ENCODE data around the gene SLC17A1. TPM values are rescaled to one million over a fixed set of nuclear protein-coding genes. Genes with fewer than 3 reads are reported as not detected.

Gene SLC17A1, protein sequence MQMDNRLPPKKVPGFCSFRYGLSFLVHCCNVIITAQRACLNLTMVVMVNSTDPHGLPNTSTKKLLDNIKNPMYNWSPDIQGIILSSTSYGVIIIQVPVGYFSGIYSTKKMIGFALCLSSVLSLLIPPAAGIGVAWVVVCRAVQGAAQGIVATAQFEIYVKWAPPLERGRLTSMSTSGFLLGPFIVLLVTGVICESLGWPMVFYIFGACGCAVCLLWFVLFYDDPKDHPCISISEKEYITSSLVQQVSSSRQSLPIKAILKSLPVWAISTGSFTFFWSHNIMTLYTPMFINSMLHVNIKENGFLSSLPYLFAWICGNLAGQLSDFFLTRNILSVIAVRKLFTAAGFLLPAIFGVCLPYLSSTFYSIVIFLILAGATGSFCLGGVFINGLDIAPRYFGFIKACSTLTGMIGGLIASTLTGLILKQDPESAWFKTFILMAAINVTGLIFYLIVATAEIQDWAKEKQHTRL
- total RNA-seq, result not detected
- long read RNA-seq, result 0 reads

DNA sequence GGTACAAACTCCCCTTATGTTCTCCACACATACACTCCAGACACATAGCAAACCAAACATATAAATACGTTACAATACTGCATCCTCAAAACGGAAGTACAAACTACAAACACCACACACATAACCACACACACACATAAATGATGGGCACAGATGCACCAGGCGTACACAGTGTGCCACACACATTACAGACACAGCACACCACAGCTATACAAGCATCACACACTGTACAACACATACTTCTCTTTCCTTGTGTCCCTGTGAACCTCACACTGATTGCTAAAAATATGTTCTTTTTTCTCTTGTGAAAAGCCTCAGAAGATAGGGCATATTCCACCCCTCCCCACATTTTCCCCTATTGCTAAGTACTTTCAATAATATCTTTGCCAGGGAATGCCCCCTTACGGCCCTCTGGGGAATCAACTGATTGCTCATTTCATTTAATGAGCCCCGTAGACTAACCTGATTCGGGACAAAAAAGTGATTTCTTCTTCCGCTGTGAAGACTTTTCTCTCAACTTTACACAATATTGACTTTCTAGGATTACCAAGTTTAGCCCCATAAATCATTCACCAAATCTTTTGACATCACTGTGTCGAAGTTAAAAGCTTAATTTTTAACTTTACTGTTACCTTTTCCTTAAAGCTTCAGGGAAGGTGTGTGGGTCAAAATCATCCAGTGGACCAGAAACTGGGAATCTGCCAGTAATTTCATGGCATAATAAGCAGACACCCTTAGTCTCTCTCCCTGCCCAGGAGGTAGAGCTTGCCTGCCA, at the start of gene SLC17A1:
Gene SLC17A1 (minus strand): TSS at position 521 of the 775 bp plus-strand sequence. CDS start 1,495 bp downstream, outside the sequence.
- DNase-seq, result no peak
- Histone ChIP-seq H3K9me3 (replicated peaks) (no peaks in the 10 kb centered on the region), H3K36me3 (no peaks in the 10 kb centered on the region), H3K4me1 (no peaks in the 10 kb centered on the region), H3K27ac (replicated peaks) (no peak within 1 kb of the TSS), H3K27me3 (ENCODE audit: low read depth) (peaks cover 24% of the 10 kb centered on the region), H3K4me3 (no peak within 1 kb of the TSS)
- TF ChIP-seq, protein P1, sequence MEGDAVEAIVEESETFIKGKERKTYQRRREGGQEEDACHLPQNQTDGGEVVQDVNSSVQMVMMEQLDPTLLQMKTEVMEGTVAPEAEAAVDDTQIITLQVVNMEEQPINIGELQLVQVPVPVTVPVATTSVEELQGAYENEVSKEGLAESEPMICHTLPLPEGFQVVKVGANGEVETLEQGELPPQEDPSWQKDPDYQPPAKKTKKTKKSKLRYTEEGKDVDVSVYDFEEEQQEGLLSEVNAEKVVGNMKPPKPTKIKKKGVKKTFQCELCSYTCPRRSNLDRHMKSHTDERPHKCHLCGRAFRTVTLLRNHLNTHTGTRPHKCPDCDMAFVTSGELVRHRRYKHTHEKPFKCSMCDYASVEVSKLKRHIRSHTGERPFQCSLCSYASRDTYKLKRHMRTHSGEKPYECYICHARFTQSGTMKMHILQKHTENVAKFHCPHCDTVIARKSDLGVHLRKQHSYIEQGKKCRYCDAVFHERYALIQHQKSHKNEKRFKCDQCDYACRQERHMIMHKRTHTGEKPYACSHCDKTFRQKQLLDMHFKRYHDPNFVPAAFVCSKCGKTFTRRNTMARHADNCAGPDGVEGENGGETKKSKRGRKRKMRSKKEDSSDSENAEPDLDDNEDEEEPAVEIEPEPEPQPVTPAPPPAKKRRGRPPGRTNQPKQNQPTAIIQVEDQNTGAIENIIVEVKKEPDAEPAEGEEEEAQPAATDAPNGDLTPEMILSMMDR (IDR thresholded peaks at IDR 0.05; ENCODE audit: borderline replicate concordance), result no peak
- intact Hi-C loops (cut with micrococcal nuclease), result no loop called here

DNA sequence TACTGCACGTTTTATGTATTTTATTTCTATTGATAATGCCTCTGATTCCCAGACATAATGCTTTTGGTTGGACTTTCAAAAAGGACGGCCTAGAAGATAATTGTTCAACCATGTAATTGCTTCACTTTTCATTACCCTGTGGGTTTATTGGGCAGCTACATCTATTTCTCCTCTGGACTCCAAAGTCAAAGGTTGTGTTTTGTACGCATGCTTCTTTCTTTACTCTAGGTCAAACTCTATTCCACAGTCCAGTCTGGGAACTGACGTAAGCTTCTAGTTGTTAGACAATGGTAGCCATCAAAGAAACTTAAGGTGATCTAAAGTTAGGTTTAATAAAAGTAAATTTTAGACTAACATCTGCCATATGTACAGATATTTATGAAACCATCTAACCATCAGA, 48.7 kb upstream of the SLC17A1 start:
- intact Hi-C loops (cut with micrococcal nuclease), result no loop called here
- Histone ChIP-seq H3K4me3 (no peak overlapping the region), H3K36me3 (no peaks in the 10 kb centered on the region), H3K4me1 (no peaks in the 10 kb centered on the region), H3K27me3 (ENCODE audit: low read depth) (peaks cover 20% of the 10 kb centered on the region), H3K27ac (replicated peaks) (no peak overlapping the region), H3K9me3 (replicated peaks) (no peaks in the 10 kb centered on the region)
- TF ChIP-seq, protein P1 (IDR thresholded peaks at IDR 0.05; ENCODE audit: borderline replicate concordance), result no peak
- DNase-seq, result no peak

DNA sequence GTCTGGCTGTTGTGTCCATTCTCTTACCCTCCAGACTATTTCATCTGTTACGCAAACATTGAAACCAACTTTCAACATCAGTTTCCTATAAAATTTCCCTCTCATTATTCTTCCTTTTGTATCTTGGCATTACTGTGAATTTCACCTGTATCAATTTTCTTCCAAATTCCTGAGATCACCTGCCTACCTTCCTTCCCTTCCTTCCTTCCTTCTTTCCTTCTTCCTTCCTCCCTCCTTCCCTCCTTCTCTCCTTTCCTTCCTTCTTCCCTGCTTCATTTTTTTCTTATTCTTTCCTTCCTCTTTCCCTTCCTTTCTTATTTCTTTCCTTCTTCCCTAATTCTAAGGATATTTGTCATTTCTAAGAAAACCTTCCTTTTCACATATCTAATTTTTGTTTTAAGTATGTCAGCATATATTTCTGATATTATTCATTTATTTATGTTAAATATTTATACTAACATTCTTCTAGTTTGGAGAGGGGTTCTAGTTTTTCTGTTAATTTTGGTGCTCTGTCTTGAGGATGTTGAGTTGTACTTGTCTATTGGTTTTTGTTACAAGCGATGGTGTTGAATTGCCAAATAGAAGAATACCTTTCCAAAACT, 47.0 kb upstream of the SLC17A1 start:
- TF ChIP-seq, protein P1 (IDR thresholded peaks at IDR 0.05; ENCODE audit: borderline replicate concordance), result no peak
- intact Hi-C loops (cut with micrococcal nuclease), result no loop called here
- Histone ChIP-seq H3K4me1 (no peaks in the 10 kb centered on the region), H3K4me3 (no peak overlapping the region), H3K36me3 (no peaks in the 10 kb centered on the region), H3K27ac (replicated peaks) (no peak overlapping the region), H3K9me3 (replicated peaks) (no peaks in the 10 kb centered on the region), H3K27me3 (ENCODE audit: low read depth) (peaks cover 19% of the 10 kb centered on the region)
- DNase-seq, result no peak

DNA sequence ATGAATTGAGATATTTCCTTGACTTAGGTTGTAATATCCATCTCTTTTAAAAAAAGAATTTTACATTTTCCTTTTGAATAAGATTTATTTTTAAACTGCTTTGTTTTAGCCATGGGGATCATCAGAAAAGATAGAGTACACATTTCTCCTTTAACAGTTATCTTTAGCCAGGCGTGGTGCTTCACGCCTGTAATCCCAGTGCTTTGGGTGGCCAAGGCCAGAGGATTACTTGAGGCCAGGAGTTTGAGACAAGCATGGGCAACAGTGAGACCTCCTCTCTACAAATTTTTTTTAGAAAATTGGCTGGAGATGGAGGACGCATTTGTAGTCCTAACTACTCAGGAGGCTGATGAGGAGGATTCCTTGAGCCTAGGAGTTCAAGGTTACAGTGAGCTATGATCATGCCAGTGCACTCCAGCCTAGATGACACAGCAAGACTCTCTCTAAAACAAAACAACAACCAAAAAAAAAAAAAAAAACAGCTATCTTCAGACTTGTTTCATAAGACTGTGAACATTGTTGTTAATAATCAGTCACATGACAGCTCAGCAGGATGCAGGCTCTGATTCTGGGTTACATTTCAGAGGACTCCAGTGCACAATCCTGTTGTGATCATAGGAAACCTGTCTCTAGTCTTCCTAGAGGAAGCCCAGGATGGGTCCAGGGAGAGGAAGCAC, 44.2 kb upstream of the SLC17A1 start:
- Histone ChIP-seq H3K36me3 (no peaks in the 10 kb centered on the region), H3K27ac (replicated peaks) (no peak overlapping the region), H3K4me3 (no peak overlapping the region), H3K27me3 (ENCODE audit: low read depth) (peaks cover 6% of the 10 kb centered on the region), H3K4me1 (no peaks in the 10 kb centered on the region), H3K9me3 (replicated peaks) (no peaks in the 10 kb centered on the region)
- TF ChIP-seq, protein P1 (IDR thresholded peaks at IDR 0.05; ENCODE audit: borderline replicate concordance), result no peak
- intact Hi-C loops (cut with micrococcal nuclease), result no loop called here
- no peak for DNase-seq

DNA sequence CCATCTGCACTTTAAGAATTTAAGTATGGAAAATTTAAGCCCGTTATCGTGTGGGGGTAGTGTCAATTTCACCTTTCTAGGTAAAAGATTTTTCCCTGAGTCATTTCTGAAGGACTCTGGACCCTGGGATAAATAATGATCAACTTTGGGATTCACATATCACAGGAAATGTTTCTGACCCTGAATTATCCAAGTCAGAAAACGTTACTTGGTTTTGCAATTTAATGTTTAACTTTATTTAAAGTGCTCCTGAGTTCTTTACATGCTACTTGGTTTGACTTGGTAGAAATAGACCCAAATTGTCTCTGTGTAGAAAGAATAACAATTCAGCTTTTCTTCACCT, 43.7 kb upstream of the SLC17A1 start:
- H3K4me1 ChIP-seq, result no peaks in the 10 kb centered on the region
- no peaks in the 10 kb centered on the region for H3K36me3 ChIP-seq
- H3K27ac ChIP-seq (replicated peaks), result no peak overlapping the region
- TF ChIP-seq, protein P1 (IDR thresholded peaks at IDR 0.05; ENCODE audit: borderline replicate concordance), result no peak
- no peak for DNase-seq
- intact Hi-C loops (cut with micrococcal nuclease), result no loop called here
- peaks cover 6% of the 10 kb centered on the region for H3K27me3 ChIP-seq (ENCODE audit: low read depth)
- H3K9me3 ChIP-seq (replicated peaks), result no peaks in the 10 kb centered on the region
- no peak overlapping the region for H3K4me3 ChIP-seq
